Measurements from ENCODE around the gene DEPDC1B. TPM values are rescaled to one million over a fixed set of nuclear protein-coding genes. Genes with fewer than 3 reads are reported as not detected.

The DEPDC1B gene
- total and polyA plus RNA-seq, 2 of the 4 experiments (the other 2 are of a cell fraction): 4.4 to 9.3 TPM

- Histone ChIP-seq H3K4ac (ENCODE audit: low read depth, low read length) (peak overlapping the region; percentile 67), H3K23ac (ENCODE audit: low read depth, low read length) (peak overlapping the region; percentile 69; the same call in 1 of the 2 replicates), H3K4me1 (ENCODE audit: control insufficient read depth, insufficient read depth, low read length) (no peaks in the 10 kb centered on the region), H2BK15ac (ENCODE audit: low read depth, low read length) (no peak overlapping the region), H2BK5ac (ENCODE audit: low read depth, low read length, poor library complexity, severe bottlenecking) (peak overlapping the region; percentile 53), H3K9me1 (ENCODE audit: insufficient read depth, low read length) (peaks cover 3% of the 10 kb centered on the region; the same call in 1 of the 2 replicates), H3K36me3 (ENCODE audit: control insufficient read depth, insufficient read depth, low read length) (no peaks in the 10 kb centered on the region), H3K9me3 (ENCODE audit: control insufficient read depth, insufficient read depth, low read length) (no peaks in the 10 kb centered on the region), H3K14ac (replicated peaks; ENCODE audit: low read depth, low read length) (peak overlapping the region; percentile 73), H2AK5ac (ENCODE audit: low read depth, low read length) (no peak overlapping the region), H4K5ac (ENCODE audit: low read depth, low read length) (peak overlapping the region; percentile 27), H2AK9ac (replicated peaks; ENCODE audit: low read depth, low read length, poor library complexity) (peak overlapping the region; percentile 10), H3K79me1 (ENCODE audit: low read depth in 1 of 2, low read length in 2 of 2) (peaks cover 7 to 17% of the 10 kb centered on the region in 2 experiments), H3K4me3 (ENCODE audit: insufficient read depth, low read depth, low read length) (peak overlapping the region; percentile 87), H3K9ac (ENCODE audit: low read depth, low read length) (peak overlapping the region; percentile 89), H2BK20ac (ENCODE audit: low read depth, low read length) (no peak overlapping the region), H2BK120ac (ENCODE audit: low read depth, low read length) (peak overlapping the region; percentile 80), H3K18ac (ENCODE audit: low read depth, low read length) (no peak overlapping the region), H4K8ac (ENCODE audit: low read depth in 2 of 2, low read length in 2 of 2) (peak overlapping the region; percentile 95 to 98; a peak in 3 of 4 replicates), H3K56ac (ENCODE audit: extremely low read depth, insufficient read depth, low read length) (peak overlapping the region; percentile 66; the same call in 1 of the 2 replicates), H4K20me1 (ENCODE audit: insufficient read depth, low read length) (no peaks in the 10 kb centered on the region), H4K91ac (ENCODE audit: insufficient read depth, low read depth, low read length) (peak overlapping the region; percentile 76; the same call in 1 of the 2 replicates), H3K4me2 (ENCODE audit: low read depth, low read length) (peak overlapping the region; percentile 81), H3K27me3 (ENCODE audit: control insufficient read depth, insufficient read depth, low read length) (peaks cover 4% of the 10 kb centered on the region; the same call in 1 of the 2 replicates), H3K27ac (ENCODE audit: insufficient read depth, low read length) (peak overlapping the region; percentile 76), H2AFZ (replicated peaks; ENCODE audit: low read length, poor library complexity) (peak overlapping the region; percentile 98)
- dilution Hi-C loops (cut with HindIII; ENCODE audit: low sequenced_read_pairs, unreplicated experiment) (no loop called here), intact Hi-C loops (cut with micrococcal nuclease) (loop anchor here (10.0 kb wide), 1 partner anchor 144 kb away; the partner anchor contains the start of gene ELOVL7), in situ Hi-C loops (cut with MboI; ENCODE audit: low sequenced_read_pairs) (loop anchor here (10.0 kb wide), 1 partner anchor 244 kb away; the partner anchor contains the start of genes ERCC8 and NDUFAF2)
- WGBS, 2 experiments (ENCODE audit: extremely low coverage in 2 of 2, insufficient read length in 1 of 2): no CpG with 5 or more reads among the region's 16 CpGs
- DNase-seq (no peak), ATAC-seq (ENCODE audit: low read depth) (peak; percentile 25)
- CTCF ChIA-PET: interaction anchor here (0.8 to 2.2 kb wide), 7 partner anchors 12 to 1223 kb away, joined by 3 to 10 read pairs (median 4); no protein-coding TSS in a partner anchor
- POLR2A ChIA-PET (ENCODE audit: unreplicated experiment): no interaction called here
- BruUV-seq (replicated peaks): no TSS peak
- no peak for TF ChIP-seq MXI1 (IDR thresholded peaks at IDR 0.05; ENCODE audit: borderline replicate concordance, low read depth, low read length)
- TF ChIP-seq BHLHE40 (IDR thresholded peaks at IDR 0.05; ENCODE audit: low read depth, low read length): no peak
- TF ChIP-seq CHD1 (IDR thresholded peaks at IDR 0.05; ENCODE audit: low read depth, low read length): no peak
- TF ChIP-seq, protein P1, sequence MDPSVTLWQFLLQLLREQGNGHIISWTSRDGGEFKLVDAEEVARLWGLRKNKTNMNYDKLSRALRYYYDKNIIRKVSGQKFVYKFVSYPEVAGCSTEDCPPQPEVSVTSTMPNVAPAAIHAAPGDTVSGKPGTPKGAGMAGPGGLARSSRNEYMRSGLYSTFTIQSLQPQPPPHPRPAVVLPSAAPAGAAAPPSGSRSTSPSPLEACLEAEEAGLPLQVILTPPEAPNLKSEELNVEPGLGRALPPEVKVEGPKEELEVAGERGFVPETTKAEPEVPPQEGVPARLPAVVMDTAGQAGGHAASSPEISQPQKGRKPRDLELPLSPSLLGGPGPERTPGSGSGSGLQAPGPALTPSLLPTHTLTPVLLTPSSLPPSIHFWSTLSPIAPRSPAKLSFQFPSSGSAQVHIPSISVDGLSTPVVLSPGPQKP (IDR thresholded peaks at IDR 0.05; ENCODE audit: borderline replicate concordance, low read depth, low read length): no peak
- TF ChIP-seq MAFK (IDR thresholded peaks at IDR 0.05; ENCODE audit: low read depth, low read length): no peak
- TF ChIP-seq FOS (IDR thresholded peaks at IDR 0.05; ENCODE audit: low read depth, low read length): no peak
- no peak for TF ChIP-seq RAD21 (IDR thresholded peaks at IDR 0.05; ENCODE audit: low read length)
- no peak for TF ChIP-seq RFX5 (IDR thresholded peaks at IDR 0.05; ENCODE audit: low read depth, low read length)
- no peak for TF ChIP-seq CEBPB (IDR thresholded peaks at IDR 0.05; ENCODE audit: low read depth, low read length)
- TF ChIP-seq RCOR1 (IDR thresholded peaks at IDR 0.05; ENCODE audit: insufficient replicate concordance, low read length): no peak
- TF ChIP-seq USF2 (IDR thresholded peaks at IDR 0.05; ENCODE audit: low read depth, low read length): no peak
- no peak for TF ChIP-seq SMC3 (IDR thresholded peaks at IDR 0.05; ENCODE audit: low read depth, low read length)
- no peak for TF ChIP-seq POLR2A (IDR thresholded peaks at IDR 0.05; ENCODE audit: low read depth, low read length)
- no peak for TF ChIP-seq MAZ (IDR thresholded peaks at IDR 0.05; ENCODE audit: borderline replicate concordance, low read depth, low read length)
- no peak for TF ChIP-seq NFE2L2 (IDR thresholded peaks at IDR 0.05; ENCODE audit: low read depth, low read length)
These were observed 421 bp upstream of the DEPDC1B start for GRCh38 chr5:60700416-60700757.

All from IMR-90 (cell line).